NK-92 treated with Interleukin-12 subunit alpha and Interleukin-12 subunit beta, amount 100 ng/mL, for 24 hours (cell line): ENCODE results near the gene IRF2.

Experiments
- DNase-seq: peaks from one replicate; lab custom pipeline; 2025; lab: John Stamatoyannopoulos, UW

The IRF2 gene

DNA sequence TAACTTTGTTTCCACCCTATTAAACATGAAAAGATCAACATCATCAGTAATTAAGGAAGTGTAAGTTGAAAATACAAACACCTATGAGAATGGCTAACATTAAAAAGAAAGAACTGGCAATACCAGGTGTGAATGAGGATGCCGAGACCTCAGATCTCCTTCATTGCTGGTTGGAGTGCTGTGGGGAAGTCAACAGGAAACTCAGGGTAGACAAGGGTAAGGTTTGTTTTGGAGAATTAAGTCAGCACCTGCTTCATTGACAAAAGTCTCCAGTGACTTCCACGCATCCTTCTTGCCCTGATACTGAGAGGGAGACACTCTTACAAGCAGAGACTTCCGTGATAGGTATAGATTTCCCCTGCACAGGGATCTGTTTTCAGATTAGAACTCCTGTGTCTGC is 106.1 kb downstream of the IRF2 start:
- DNase-seq: no peak

DNA sequence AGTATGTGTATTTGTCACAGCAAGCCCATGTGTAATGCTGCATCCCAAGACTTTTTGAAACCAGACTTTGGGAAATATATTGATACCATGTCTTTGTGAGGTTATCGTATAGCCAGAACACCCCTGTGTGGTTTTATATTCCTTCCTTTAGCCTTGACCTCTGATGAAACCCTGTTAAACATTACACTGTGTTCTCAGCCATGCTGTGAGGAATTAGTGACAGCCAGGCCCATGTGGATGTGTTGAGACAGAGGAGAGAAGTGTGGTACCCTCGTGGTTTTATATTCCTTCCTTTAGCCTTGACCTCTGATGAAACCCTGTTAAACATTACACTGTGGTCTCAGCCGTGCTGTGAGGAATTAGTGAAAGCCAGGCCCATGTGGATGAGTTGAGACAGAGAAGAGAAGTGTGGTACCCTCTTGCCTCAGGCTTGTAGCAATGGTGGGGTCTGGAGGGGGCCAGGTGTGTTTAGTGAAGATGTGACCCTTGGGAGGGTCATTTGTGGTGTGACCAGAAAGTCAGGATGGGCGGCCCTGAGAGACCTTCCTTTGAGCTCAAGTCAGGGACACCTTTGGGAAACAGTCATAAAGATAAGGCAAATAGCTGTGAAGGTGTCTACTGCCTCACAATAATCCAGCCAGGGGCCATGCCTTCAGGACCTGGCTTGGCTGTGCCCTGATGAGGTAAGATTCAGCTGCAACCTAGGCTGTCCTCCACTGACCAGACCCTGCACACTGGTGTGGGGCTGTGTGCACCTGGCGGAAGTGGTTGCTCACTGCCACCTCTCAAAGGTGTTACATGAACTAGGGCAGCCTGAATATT is 110.0 kb downstream of the IRF2 start:
- peak; percentile 75 for DNase-seq

DNA sequence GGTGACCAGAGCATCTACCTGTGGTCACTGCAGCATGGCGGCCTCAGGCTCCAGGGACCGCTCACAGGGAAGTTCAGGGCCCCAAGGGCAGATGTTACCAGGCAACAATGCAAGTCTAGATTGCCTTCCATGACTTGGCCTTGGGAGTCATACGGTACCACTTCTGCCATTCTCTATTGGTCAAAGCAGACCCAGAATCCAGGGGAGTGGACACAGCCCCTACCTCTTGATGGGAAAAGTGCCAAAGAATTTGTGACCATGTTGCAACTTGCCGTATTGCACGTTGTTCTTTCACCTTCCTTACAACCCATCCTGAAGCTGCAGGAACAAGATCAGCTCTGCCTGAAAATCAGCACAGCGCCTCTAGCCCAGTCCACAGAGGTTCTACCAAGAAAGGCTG is 111.1 kb downstream of the IRF2 start:
- DNase-seq: no peak

DNA sequence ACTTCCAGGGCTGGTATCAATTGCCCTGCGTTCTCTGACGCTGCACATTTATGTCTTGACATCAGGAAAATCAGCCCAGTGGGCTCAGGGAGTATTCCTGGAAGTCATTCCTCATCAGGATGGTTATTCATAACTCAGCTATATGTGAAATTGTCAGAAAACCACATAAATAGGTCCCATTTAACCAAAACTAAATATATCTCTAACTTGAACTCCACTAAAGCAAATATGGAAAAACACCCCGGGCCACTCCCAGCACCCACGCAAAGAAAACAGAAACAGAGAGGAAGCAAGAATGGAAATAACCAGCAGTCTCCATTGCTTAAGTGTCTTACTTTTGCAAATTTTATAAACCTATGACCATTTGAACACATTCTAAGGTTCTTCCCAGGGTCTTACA is 112.0 kb downstream of the IRF2 start:
- no peak for DNase-seq

GRCh38 chr4:184361443-184361842 is 112.9 kb downstream of the IRF2 start:
- DNase-seq: no peak

GRCh38 chr4:184359888-184360287 is 114.5 kb downstream of the IRF2 start:
- no peak for DNase-seq

- no peak for DNase-seq
These were observed 115.7 kb downstream of the IRF2 start for GRCh38 chr4:184358521-184359232.

DNA sequence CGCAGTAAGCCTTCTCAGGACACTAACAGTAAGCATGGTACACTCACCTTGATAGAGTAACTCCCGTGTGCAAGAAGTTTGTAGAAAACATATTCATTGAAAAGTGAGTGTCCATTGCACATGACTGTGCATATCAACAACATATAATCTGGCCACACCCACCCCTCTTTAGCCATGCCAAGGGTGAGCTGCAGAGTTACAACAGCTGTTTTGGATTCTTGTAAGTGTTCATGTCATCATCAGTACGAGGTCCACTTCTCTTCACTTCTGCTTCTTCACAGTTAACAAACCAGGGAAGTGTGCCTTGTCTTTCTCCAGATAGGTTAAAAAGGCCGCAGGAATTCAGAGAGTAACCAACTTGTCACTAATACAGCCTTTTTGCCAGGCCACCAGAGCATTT is 116.6 kb downstream of the IRF2 start:
- no peak for DNase-seq

DNA sequence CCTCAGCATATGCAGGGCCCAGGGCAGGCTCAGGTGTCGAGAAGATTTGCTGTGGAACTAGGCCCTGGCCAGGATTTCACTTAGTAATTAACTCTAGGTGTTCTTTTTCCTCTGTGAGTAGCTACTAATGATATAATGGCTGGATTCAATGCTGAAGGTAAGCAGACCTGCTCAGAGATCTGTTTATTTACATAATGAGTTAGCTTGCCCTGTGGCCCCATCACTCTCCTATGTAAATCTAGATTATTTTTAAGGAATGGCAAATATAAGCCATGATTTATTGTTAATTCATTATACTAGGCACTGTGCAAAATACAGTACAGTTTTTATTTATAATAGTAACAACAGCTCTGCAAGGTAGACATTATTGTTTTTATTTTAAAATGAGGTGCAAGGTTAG is 117.2 kb downstream of the IRF2 start:
- DNase-seq: no peak

- DNase-seq: no peak
These were observed 118.0 kb downstream of the IRF2 start for GRCh38 chr4:184356366-184356765.

DNA sequence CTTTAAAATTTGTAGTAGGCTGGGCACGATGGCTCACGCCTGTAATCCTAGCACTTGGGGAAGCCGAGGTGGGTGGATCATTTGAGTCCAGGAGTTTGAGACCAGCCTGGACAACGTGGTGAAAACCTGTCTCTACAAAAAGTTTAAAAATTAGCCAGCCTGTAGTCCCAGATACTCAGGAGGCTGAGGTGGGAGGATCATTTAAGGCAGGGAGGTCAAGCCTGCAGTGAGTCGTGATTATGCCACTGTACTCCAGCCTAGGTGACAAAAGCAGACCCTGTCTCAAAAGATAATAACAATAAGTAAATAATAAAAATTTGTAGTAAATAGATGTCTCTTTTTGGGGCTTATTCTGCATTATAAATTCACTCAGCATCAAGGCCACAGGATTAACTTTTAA is 118.5 kb downstream of the IRF2 start:
- DNase-seq: no peak

GRCh38 chr4:184355111-184355604 is 119.2 kb downstream of the IRF2 start:
- DNase-seq: peak; percentile 13

- no peak for DNase-seq
These were observed 121.5 kb downstream of the IRF2 start for GRCh38 chr4:184352891-184353290.

DNA sequence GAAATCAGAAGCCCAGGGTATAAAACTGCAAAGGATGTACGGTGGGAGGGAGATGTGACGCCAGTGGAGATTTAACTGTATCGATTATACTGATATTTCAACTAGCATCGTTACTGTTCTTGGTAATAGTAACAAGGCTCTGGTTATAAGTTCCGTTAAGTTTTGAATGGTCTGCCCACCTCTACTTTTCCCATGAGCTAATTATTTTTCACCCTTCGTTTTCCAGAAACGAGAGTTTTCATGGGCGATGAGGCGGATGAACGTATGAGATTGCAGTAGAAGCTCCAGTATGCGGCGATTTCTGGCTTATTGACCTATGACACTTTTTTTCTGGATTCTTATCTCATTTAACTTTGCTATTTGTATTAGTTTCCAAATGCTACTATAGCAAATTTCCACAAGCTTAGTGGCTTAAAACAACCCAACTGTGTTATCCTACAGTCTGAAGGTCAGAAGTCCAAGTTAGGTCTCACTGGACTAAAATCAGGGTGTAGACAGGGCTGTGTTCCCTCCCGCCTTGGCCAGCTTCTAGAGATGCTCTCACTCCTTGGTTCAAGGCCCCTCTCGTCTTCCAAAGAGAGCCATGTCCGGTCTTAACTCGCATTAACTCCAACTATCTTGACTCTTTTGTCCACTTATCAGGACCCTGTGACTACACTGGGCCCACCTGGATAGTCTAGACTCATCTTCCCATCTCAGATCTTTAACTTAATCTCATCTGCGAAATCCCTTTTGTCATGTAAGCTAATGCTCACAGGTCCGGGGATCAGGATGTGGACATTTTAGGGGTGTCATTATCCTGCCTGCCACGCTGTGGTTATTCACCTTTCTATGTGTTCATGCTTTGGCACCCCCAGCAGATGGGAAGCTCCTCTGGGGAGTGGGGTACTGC is 122.5 kb downstream of the IRF2 start:
- DNase-seq: no peak

DNA sequence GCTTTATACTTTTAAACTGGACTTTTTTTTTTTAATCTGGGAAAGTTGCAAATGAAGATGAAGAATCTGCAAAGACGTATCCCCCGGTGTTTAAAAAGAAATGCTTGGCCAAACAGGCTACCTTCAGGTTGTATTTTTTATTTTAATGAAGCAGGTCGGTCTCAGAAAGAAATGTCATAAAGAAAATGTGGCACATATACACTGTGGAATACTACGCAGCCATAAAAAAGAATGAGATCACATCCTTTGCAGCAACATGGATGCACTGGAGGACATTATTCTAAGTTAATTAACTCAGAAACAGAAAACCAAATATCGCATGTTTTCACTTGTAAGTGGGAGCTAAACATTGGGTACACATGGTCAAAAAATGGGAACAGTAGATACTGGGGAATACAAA is 123.4 kb downstream of the IRF2 start:
- DNase-seq: no peak

DNA sequence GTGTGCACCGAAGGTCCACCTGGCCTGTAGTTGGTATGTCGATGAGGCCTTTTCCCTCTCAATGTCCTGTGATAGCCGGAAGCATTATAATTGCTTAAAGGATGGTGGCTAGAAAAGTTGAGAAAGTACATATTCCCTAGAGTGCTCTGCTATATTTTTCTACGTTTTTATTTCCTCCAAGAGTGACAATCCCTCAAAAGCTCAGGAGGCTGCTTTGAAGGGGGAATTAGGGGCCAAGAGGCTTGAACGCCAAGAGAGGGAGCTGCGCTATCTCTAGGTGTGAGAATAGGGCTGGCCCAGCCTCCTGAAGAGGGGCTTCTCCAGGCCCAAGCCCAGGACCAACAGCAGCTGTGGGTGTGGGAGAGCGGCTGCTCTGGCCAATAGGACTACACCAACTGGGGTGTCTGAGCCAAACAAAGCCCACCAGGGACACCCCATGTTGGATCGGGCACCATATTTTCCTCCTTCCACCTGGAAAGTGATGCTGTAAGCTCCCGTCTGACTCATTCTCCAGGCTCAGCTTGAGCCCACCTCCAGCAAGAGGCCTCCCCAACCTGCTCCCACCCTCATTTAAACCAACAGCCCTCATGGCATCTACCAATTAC is 124.0 kb downstream of the IRF2 start:
- DNase-seq: no peak

- DNase-seq: no peak
These were observed 124.9 kb downstream of the IRF2 start for GRCh38 chr4:184349283-184350039.

- DNase-seq: no peak
These were observed 125.8 kb downstream of the IRF2 start for GRCh38 chr4:184348311-184349233.

GRCh38 chr4:184347251-184348239 is 126.8 kb downstream of the IRF2 start:
- DNase-seq: peak; percentile 20
